ENCODE data around the gene TECPR1. TPM values are rescaled to one million over a fixed set of nuclear protein-coding genes. Genes with fewer than 3 reads are reported as not detected.

Gene TECPR1
- total RNA-seq, 1 donor from 2014 or later, result 45.4 TPM

DNA sequence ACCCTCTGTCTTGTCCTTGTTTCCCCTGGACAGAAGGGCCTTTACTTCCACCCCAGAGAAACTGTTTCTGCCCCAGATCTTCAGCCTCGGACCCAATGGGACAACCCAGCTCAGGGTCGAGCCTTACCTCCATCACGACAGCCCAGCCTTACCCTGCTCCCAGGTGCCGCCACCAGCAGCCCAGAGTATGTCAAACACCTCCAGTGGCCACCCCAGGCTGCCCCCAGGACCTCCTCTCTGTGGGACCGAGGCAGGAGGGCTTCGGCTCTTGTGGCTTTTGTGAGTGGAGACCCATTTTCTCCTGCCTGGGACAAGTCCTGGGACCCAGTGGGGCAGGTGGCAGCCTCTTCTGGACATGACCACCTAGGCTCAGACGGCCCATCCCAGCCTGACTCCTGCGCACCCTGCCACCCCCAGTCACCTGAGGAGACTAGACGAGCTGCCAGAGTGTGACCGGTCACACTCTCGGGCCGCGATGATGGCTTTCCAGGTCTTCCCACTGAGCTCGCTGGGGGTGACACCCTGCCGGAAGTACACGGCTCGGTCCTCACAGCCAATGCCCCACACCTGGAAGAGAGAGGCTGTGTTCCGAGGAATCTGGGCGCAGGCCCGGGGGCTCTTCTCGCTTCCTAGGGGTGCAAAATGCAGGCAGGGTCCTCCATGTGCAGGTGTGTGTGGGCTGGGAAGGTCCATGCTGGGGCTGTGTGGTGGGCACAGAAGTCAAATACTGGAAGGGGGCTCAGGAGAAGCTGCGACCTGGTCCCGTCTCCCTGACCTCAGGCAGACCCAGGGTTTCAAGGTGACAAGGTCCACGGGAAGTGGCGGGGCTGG lies 15.5 kb downstream of the TECPR1 start:
- H3K27ac Mint-ChIP-seq, result no peak overlapping the region
- H3K4me1 Mint-ChIP-seq (ENCODE audit: low read depth), result no peaks in the 10 kb centered on the region
- intact Hi-C loops (cut with micrococcal nuclease), result no loop called here
- no peak overlapping the region for H3K4me3 Mint-ChIP-seq (ENCODE audit: low read depth)
- H3K27me3 Mint-ChIP-seq (ENCODE audit: low read depth), result no peaks in the 10 kb centered on the region
- H3K36me3 Mint-ChIP-seq (ENCODE audit: low read depth), result peaks cover 20% of the 10 kb centered on the region
- DNase-seq (ENCODE audit: low spot score), result no peak
- no peaks in the 10 kb centered on the region for H3K9me3 Mint-ChIP-seq

GRCh38 chr7:98235901-98236300 lies 16.1 kb downstream of the TECPR1 start:
- no peaks in the 10 kb centered on the region for H3K27me3 Mint-ChIP-seq (ENCODE audit: low read depth)
- intact Hi-C loops (cut with micrococcal nuclease), result no loop called here
- H3K9me3 Mint-ChIP-seq, result no peaks in the 10 kb centered on the region
- peaks cover 14% of the 10 kb centered on the region for H3K36me3 Mint-ChIP-seq (ENCODE audit: low read depth)
- H3K4me3 Mint-ChIP-seq (ENCODE audit: low read depth), result no peak overlapping the region
- no peaks in the 10 kb centered on the region for H3K4me1 Mint-ChIP-seq (ENCODE audit: low read depth)
- DNase-seq (ENCODE audit: low spot score), result no peak
- no peak overlapping the region for H3K27ac Mint-ChIP-seq

GRCh38 chr7:98234429-98235147 lies 17.4 kb downstream of the TECPR1 start:
- peaks cover 13% of the 10 kb centered on the region for H3K36me3 Mint-ChIP-seq (ENCODE audit: low read depth)
- DNase-seq (ENCODE audit: low spot score), result no peak
- no peak overlapping the region for H3K4me3 Mint-ChIP-seq (ENCODE audit: low read depth)
- H3K4me1 Mint-ChIP-seq (ENCODE audit: low read depth), result no peaks in the 10 kb centered on the region
- intact Hi-C loops (cut with micrococcal nuclease), result no loop called here
- H3K9me3 Mint-ChIP-seq, result no peaks in the 10 kb centered on the region
- H3K27ac Mint-ChIP-seq, result no peak overlapping the region
- H3K27me3 Mint-ChIP-seq (ENCODE audit: low read depth), result no peaks in the 10 kb centered on the region

GRCh38 chr7:98233219-98234070 lies 18.6 kb downstream of the TECPR1 start:
- intact Hi-C loops (cut with micrococcal nuclease), result no loop called here
- Mint-ChIP-seq H3K27me3 (ENCODE audit: low read depth) (no peaks in the 10 kb centered on the region), H3K27ac (no peak overlapping the region)

DNA sequence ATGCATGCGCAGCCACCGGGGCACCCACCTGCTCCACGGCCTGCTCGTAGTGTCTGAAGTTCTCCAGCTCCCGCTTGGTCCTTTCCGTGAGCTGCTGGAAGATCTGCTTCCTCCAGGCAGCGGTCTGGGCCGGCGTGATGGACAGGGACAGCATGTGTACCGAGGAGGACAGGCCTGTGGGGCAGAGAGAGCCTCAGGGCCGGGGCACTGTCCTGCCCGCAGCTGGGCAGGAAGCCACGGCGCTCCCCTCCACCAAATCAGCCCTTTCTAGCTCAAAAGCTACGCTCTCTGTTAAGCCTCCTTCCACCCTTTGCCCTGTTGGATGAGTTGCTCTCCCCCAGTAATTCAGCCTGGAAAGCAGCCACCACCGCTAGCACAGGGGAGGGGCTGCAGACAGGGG lies 19.2 kb downstream of the TECPR1 start:
- H3K4me1 Mint-ChIP-seq (ENCODE audit: low read depth), result no peaks in the 10 kb centered on the region
- H3K27me3 Mint-ChIP-seq (ENCODE audit: low read depth), result no peaks in the 10 kb centered on the region
- H3K9me3 Mint-ChIP-seq, result no peaks in the 10 kb centered on the region
- DNase-seq (ENCODE audit: low spot score), result no peak
- H3K27ac Mint-ChIP-seq, result no peak overlapping the region
- intact Hi-C loops (cut with micrococcal nuclease), result no loop called here
- H3K4me3 Mint-ChIP-seq (ENCODE audit: low read depth), result no peak overlapping the region
- H3K36me3 Mint-ChIP-seq (ENCODE audit: low read depth), result peaks cover 13% of the 10 kb centered on the region

More at GRCh38 chr7:98233219-98234070, 18.6 kb downstream of the TECPR1 start:
- H3K9me3 Mint-ChIP-seq, result no peaks in the 10 kb centered on the region
- no peak for DNase-seq (ENCODE audit: low spot score)
- peaks cover 9% of the 10 kb centered on the region for H3K36me3 Mint-ChIP-seq (ENCODE audit: low read depth)
- H3K4me1 Mint-ChIP-seq (ENCODE audit: low read depth), result no peaks in the 10 kb centered on the region
- H3K4me3 Mint-ChIP-seq (ENCODE audit: low read depth), result no peak overlapping the region

- Mint-ChIP-seq H3K36me3 (ENCODE audit: low read depth) (peaks cover 15% of the 10 kb centered on the region), H3K27me3 (ENCODE audit: low read depth) (no peaks in the 10 kb centered on the region), H3K4me3 (ENCODE audit: low read depth) (no peak overlapping the region), H3K4me1 (ENCODE audit: low read depth) (no peaks in the 10 kb centered on the region), H3K27ac (no peak overlapping the region), H3K9me3 (no peaks in the 10 kb centered on the region)
- intact Hi-C loops (cut with micrococcal nuclease), result no loop called here
- no peak for DNase-seq (ENCODE audit: low spot score)
These were observed 19.8 kb downstream of the TECPR1 start for GRCh38 chr7:98232263-98232585.

DNA sequence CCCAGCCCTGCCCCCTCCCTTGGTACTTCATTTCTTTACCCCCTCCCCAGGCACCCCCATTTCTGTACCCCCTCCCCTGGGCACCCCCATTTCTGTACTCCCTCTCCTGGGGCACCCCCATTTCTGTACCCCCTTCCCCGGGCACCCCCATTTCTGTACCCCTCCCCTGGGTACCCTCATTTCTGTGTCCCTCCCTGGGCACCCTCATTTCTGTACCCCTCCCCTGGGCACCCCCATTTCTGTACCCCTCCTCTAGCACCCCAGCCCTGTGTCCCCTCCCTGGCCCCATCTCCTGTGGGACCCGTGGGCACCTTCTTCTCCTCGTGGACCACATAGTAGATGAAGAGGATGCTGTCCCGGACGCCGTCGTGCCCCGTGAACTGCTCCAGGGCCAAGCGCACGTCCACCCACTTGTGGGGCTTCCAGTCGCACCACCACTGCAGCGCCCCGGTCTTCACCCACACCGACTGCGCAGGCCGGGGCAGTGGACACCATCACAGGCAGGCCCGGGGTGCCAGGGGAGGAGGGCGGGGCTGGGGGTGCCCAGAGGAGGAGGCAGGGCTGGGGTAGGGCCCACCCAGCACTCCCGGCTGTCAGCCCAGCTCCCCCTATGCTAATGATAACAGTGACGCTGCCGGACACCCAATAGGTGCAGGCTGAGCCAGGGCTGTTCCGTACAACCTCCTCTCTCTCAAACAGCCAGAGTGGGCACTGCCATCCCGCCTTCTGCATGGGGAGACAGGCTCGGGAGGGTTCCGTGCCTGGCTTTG lies 20.4 kb downstream of the TECPR1 start:
- no peak overlapping the region for H3K4me3 Mint-ChIP-seq (ENCODE audit: low read depth)
- H3K27me3 Mint-ChIP-seq (ENCODE audit: low read depth), result no peaks in the 10 kb centered on the region
- no peaks in the 10 kb centered on the region for H3K4me1 Mint-ChIP-seq (ENCODE audit: low read depth)
- peaks cover 15% of the 10 kb centered on the region for H3K36me3 Mint-ChIP-seq (ENCODE audit: low read depth)
- intact Hi-C loops (cut with micrococcal nuclease), result no loop called here
- no peak for DNase-seq (ENCODE audit: low spot score)
- no peak overlapping the region for H3K27ac Mint-ChIP-seq
- H3K9me3 Mint-ChIP-seq, result no peaks in the 10 kb centered on the region

DNA sequence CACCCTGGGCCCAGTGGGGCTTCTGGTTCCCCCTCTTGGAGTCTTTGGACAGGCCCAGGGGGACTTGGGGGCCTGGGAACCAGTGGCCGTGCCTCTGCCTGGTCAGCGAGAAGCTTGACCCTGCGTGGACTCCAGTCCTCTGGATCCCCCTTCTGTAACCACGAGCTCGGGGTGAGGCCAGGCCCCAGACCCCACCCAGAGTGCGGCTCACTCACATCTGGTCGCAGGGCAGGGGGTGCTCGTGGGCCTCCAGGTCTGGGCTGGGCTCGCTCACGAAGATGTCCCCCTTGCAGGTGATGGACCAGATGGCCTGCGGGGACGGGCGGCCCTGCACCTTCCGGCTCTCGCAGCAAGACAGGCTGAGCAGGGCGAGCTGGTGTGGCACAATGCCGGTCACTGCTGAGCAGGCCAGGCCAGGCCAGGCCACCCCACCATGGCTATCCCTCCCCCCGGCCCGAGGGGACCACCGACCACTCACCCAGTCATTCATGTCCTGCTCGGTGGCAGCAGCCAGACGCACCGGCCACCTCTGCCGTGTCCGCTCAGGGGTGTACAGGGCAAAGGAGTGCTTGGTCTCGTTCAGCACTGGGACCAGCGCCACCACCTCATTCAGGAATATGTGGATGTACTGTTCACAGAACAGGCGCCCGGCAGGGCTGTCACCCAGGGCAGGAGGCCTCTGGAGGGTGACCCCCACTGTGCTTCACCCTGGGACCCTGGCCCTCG lies 21.1 kb downstream of the TECPR1 start:
- Mint-ChIP-seq H3K4me3 (ENCODE audit: low read depth) (no peak overlapping the region), H3K36me3 (ENCODE audit: low read depth) (peaks cover 15% of the 10 kb centered on the region), H3K27ac (no peak overlapping the region), H3K9me3 (no peaks in the 10 kb centered on the region), H3K4me1 (ENCODE audit: low read depth) (no peaks in the 10 kb centered on the region), H3K27me3 (ENCODE audit: low read depth) (no peaks in the 10 kb centered on the region)
- intact Hi-C loops (cut with micrococcal nuclease), result no loop called here
- DNase-seq (ENCODE audit: low spot score), result no peak

GRCh38 chr7:98229991-98230745 lies 21.9 kb downstream of the TECPR1 start:
- no peaks in the 10 kb centered on the region for H3K9me3 Mint-ChIP-seq
- no peak overlapping the region for H3K27ac Mint-ChIP-seq
- intact Hi-C loops (cut with micrococcal nuclease), result no loop called here
- no peak overlapping the region for H3K4me3 Mint-ChIP-seq (ENCODE audit: low read depth)
- H3K27me3 Mint-ChIP-seq (ENCODE audit: low read depth), result no peaks in the 10 kb centered on the region
- no peak for DNase-seq (ENCODE audit: low spot score)
- H3K36me3 Mint-ChIP-seq (ENCODE audit: low read depth), result peaks cover 15% of the 10 kb centered on the region
- H3K4me1 Mint-ChIP-seq (ENCODE audit: low read depth), result no peaks in the 10 kb centered on the region

DNA sequence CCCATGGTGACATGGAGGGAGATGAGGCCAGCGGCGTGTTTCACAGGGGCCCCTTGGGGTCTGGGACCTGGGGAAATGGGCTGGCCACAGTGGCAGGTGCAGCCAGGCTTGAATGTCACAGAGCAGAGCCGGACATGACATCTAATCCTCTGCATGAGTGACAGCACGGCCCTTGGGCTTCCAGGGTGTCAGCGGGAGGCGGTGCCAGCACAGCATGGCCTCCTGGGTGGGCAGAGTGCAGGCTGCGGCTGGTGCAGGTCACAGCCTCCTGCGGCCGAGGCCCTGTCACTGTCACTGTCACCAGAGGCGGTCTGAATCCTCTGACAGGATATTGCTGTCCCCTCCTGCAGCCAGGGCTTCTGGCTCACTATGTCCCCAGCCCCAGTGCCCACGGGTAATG lies 22.6 kb downstream of the TECPR1 start:
- H3K4me3 Mint-ChIP-seq (ENCODE audit: low read depth), result no peak overlapping the region
- peaks cover 15% of the 10 kb centered on the region for H3K36me3 Mint-ChIP-seq (ENCODE audit: low read depth)
- H3K27me3 Mint-ChIP-seq (ENCODE audit: low read depth), result no peaks in the 10 kb centered on the region
- intact Hi-C loops (cut with micrococcal nuclease), result no loop called here
- no peak overlapping the region for H3K27ac Mint-ChIP-seq
- no peaks in the 10 kb centered on the region for H3K4me1 Mint-ChIP-seq (ENCODE audit: low read depth)
- DNase-seq (ENCODE audit: low spot score), result no peak
- H3K9me3 Mint-ChIP-seq, result no peaks in the 10 kb centered on the region

- Mint-ChIP-seq H3K9me3 (no peaks in the 10 kb centered on the region), H3K27me3 (ENCODE audit: low read depth) (no peaks in the 10 kb centered on the region), H3K36me3 (ENCODE audit: low read depth) (peaks cover 12% of the 10 kb centered on the region), H3K4me3 (ENCODE audit: low read depth) (no peak overlapping the region), H3K27ac (no peak overlapping the region), H3K4me1 (ENCODE audit: low read depth) (no peaks in the 10 kb centered on the region)
- intact Hi-C loops (cut with micrococcal nuclease), result no loop called here
- no peak for DNase-seq (ENCODE audit: low spot score)
These were observed 23.2 kb downstream of the TECPR1 start for GRCh38 chr7:98228801-98229200.

Data from activated T-helper 2 cell treated with anti-CD3 and anti-CD28 coated beads, Interferon-gamma antibody, Interleukin-2, Interleukin-4, amounts not matched to agents 10 μg/mL and 5 μg/mL and 100 μg/mL, durations not matched to agents 14 hours and 24 hours and 36 hours (primary cell).